Neural cell (in vitro differentiated cells): ENCODE results near the gene ANKRD49.

Experiments
- CTCF ChIP-seq: fragments of 450-650 bp; IDR thresholded peaks from 2 replicates; pipeline ENCODE4 v1.5.1; 2014; ENCODE audit warnings: antibody characterized with exemption, mild to moderate bottlenecking, moderate library complexity; ENCODE audit not compliant: poor library complexity, severe bottlenecking
- EP300 ChIP-seq: fragments of 450-650 bp; conservative IDR thresholded peaks from 2 replicates; pipeline ENCODE4 v1.6.1; 2014; ENCODE audit warnings: antibody characterized with exemption, mild to moderate bottlenecking, moderate library complexity; ENCODE audit not compliant: poor library complexity, severe bottlenecking
- EZH2 ChIP-seq: fragments of 200-600, 300-800 bp; shearing (Covaris generic), sonication (generic); IDR thresholded peaks from 2 replicates; pipeline ENCODE4 v1.6.1; 2014; ENCODE audit warnings: antibody characterized with exemption, low read length, borderline replicate concordance, mild to moderate bottlenecking; ENCODE audit not compliant: insufficient read depth, poor library complexity, severe bottlenecking
- MXI1 ChIP-seq: fragments of 450-650 bp; conservative IDR thresholded peaks from 2 replicates; pipeline ENCODE4 v1.6.1; 2014; ENCODE audit warnings: antibody characterized with exemption, mild to moderate bottlenecking; ENCODE audit not compliant: poor library complexity, severe bottlenecking
- POLR2AphosphoS5 ChIP-seq: IDR thresholded peaks from 2 replicates; pipeline ENCODE4 v1.6.1; 2012
- RAD21 ChIP-seq: fragments of 450-650 bp; conservative IDR thresholded peaks from 2 replicates; pipeline ENCODE4 v1.6.1; 2014; ENCODE audit warnings: antibody characterized with exemption, mild to moderate bottlenecking, moderate library complexity
- REST ChIP-seq: IDR thresholded peaks from 2 replicates; pipeline ENCODE4 v1.6.1; 2012; ENCODE audit warnings: borderline replicate concordance
- SMC3 ChIP-seq: fragments of 450-650 bp; conservative IDR thresholded peaks from 2 replicates; pipeline ENCODE4 v1.6.1; 2014; ENCODE audit warnings: antibody characterized with exemption, mild to moderate bottlenecking, moderate library complexity; ENCODE audit not compliant: poor library complexity
- TAF1 ChIP-seq: IDR thresholded peaks from 2 replicates; pipeline ENCODE4 v1.6.1; 2012; ENCODE audit warnings: low read depth

- no peak for TF ChIP-seq EZH2
- peak; percentile 43 for TF ChIP-seq POLR2AphosphoS5
- no peak for TF ChIP-seq CTCF
- TF ChIP-seq REST, result no peak
- TF ChIP-seq EP300, result no peak
- peak; percentile 54 for TF ChIP-seq MXI1
- TF ChIP-seq TAF1, result no peak
- no peak for TF ChIP-seq SMC3
- no peak for TF ChIP-seq RAD21
Measured at GRCh38 chr11:94543695-94544645, 50.2 kb downstream of the ANKRD49 start, which contains the start of gene FUT4.
